ENCODE data around the gene GSG1.
"Not testable (repeated sequence)": the region's sequence is repeated elsewhere in the genome, so short reads cannot be mapped to it uniquely, and the experiment has no call there.

The GSG1 gene

GRCh38 chr12:13090054-13090453, 13.4 kb downstream of the GSG1 start:
- DNase-seq: no peak

GRCh38 chr12:13088496-13088895, 15.0 kb downstream of the GSG1 start:
- DNase-seq: no peak

GRCh38 chr12:13087766-13088165, 15.7 kb downstream of the GSG1 start:
- DNase-seq: no peak

- no peak for DNase-seq
These were observed 17.3 kb downstream of the GSG1 start for GRCh38 chr12:13085968-13086686.

- no peak for DNase-seq
These were observed 18.4 kb downstream of the GSG1 start for GRCh38 chr12:13084898-13085640.

GRCh38 chr12:13083638-13084037, 19.8 kb downstream of the GSG1 start:
- not testable (repeated sequence) for DNase-seq

- no peak for DNase-seq
These were observed 20.6 kb downstream of the GSG1 start for GRCh38 chr12:13082861-13083260.

- no peak for DNase-seq
These were observed 23.2 kb downstream of the GSG1 start for GRCh38 chr12:13080266-13080665.

- no peak for DNase-seq
These were observed 24.0 kb downstream of the GSG1 start for GRCh38 chr12:13079440-13079906.

- DNase-seq: no peak
These were observed 27.5 kb downstream of the GSG1 start for GRCh38 chr12:13075786-13076570.

- DNase-seq: no peak
These were observed 28.4 kb downstream of the GSG1 start for GRCh38 chr12:13075118-13075480.

GRCh38 chr12:13074396-13075117, 28.9 kb downstream of the GSG1 start:
- DNase-seq: no peak

GRCh38 chr12:13073173-13073572, 30.3 kb downstream of the GSG1 start:
- DNase-seq: no peak

GRCh38 chr12:13071305-13072280, 31.9 kb downstream of the GSG1 start:
- DNase-seq: no peak

- DNase-seq: no peak
These were observed 34.1 kb downstream of the GSG1 start for GRCh38 chr12:13069380-13069779.

- no peak for DNase-seq
These were observed 36.1 kb downstream of the GSG1 start for GRCh38 chr12:13067322-13067721.

- DNase-seq: no peak
These were observed 37.0 kb downstream of the GSG1 start for GRCh38 chr12:13066459-13066858.

- DNase-seq: no peak
These were observed 37.5 kb downstream of the GSG1 start for GRCh38 chr12:13066014-13066413.

- DNase-seq: no peak
These were observed 40.8 kb downstream of the GSG1 start for GRCh38 chr12:13062669-13063068.

GRCh38 chr12:13061377-13061776, 42.1 kb downstream of the GSG1 start:
- DNase-seq: no peak

- no peak for DNase-seq
These were observed 42.9 kb downstream of the GSG1 start for GRCh38 chr12:13060581-13060980.

- not testable (repeated sequence) for DNase-seq
These were observed 49.9 kb downstream of the GSG1 start for GRCh38 chr12:13053617-13054016.
